Measurements from ENCODE around the gene PCK1. TPM values are rescaled to one million over a fixed set of nuclear protein-coding genes. Genes with fewer than 3 reads are reported as not detected.
A peak's percentile ranks its signal among the peaks of the same experiment; 100 is the strongest.

The PCK1 gene
- total RNA-seq, 1 donor from 2014 or later, result not detected

GRCh38 chr20:57603120-57603519, 42.2 kb downstream of the PCK1 start:
- Mint-ChIP-seq H3K9me3 (ENCODE audit: unreplicated experiment) (no peaks in the 10 kb centered on the region), H3K4me3 (ENCODE audit: unreplicated experiment) (no peak overlapping the region), H3K27me3 (ENCODE audit: unreplicated experiment) (peaks cover 4% of the 10 kb centered on the region), H3K36me3 (ENCODE audit: low read depth, unreplicated experiment) (peaks cover 2% of the 10 kb centered on the region), H3K27ac (ENCODE audit: unreplicated experiment) (peak overlapping the region; percentile 57), H3K4me1 (ENCODE audit: unreplicated experiment) (peaks cover 12% of the 10 kb centered on the region)
- DNase-seq (ENCODE audit: low spot score), result no peak
- no peak for TF ChIP-seq CTCF (IDR thresholded peaks at IDR 0.05; ENCODE audit: unreplicated experiment)

GRCh38 chr20:57605045-57605444, 44.1 kb downstream of the PCK1 start:
- H3K36me3 Mint-ChIP-seq (ENCODE audit: low read depth, unreplicated experiment), result peaks cover 2% of the 10 kb centered on the region
- no peak overlapping the region for H3K27ac Mint-ChIP-seq (ENCODE audit: unreplicated experiment)
- DNase-seq (ENCODE audit: low spot score), result no peak
- peaks cover 4% of the 10 kb centered on the region for H3K27me3 Mint-ChIP-seq (ENCODE audit: unreplicated experiment)
- no peaks in the 10 kb centered on the region for H3K9me3 Mint-ChIP-seq (ENCODE audit: unreplicated experiment)
- TF ChIP-seq CTCF (IDR thresholded peaks at IDR 0.05; ENCODE audit: unreplicated experiment), result no peak
- H3K4me3 Mint-ChIP-seq (ENCODE audit: unreplicated experiment), result no peak overlapping the region
- H3K4me1 Mint-ChIP-seq (ENCODE audit: unreplicated experiment), result peaks cover 12% of the 10 kb centered on the region

- Mint-ChIP-seq H3K27me3 (ENCODE audit: unreplicated experiment) (peaks cover 6% of the 10 kb centered on the region), H3K9me3 (ENCODE audit: unreplicated experiment) (no peaks in the 10 kb centered on the region), H3K36me3 (ENCODE audit: low read depth, unreplicated experiment) (peaks cover 2% of the 10 kb centered on the region), H3K27ac (ENCODE audit: unreplicated experiment) (no peak overlapping the region), H3K4me1 (ENCODE audit: unreplicated experiment) (peaks cover 12% of the 10 kb centered on the region), H3K4me3 (ENCODE audit: unreplicated experiment) (no peak overlapping the region)
- no peak for DNase-seq (ENCODE audit: low spot score)
- TF ChIP-seq CTCF (IDR thresholded peaks at IDR 0.05; ENCODE audit: unreplicated experiment), result no peak
These were observed 45.0 kb downstream of the PCK1 start for GRCh38 chr20:57605878-57606277.

- no peak for TF ChIP-seq CTCF (IDR thresholded peaks at IDR 0.05; ENCODE audit: unreplicated experiment)
- no peaks in the 10 kb centered on the region for H3K9me3 Mint-ChIP-seq (ENCODE audit: unreplicated experiment)
- no peak for DNase-seq (ENCODE audit: low spot score)
- H3K36me3 Mint-ChIP-seq (ENCODE audit: low read depth, unreplicated experiment), result peaks cover 2% of the 10 kb centered on the region
- H3K27ac Mint-ChIP-seq (ENCODE audit: unreplicated experiment), result no peak overlapping the region
- H3K4me3 Mint-ChIP-seq (ENCODE audit: unreplicated experiment), result no peak overlapping the region
- peaks cover 12% of the 10 kb centered on the region for H3K4me1 Mint-ChIP-seq (ENCODE audit: unreplicated experiment)
- H3K27me3 Mint-ChIP-seq (ENCODE audit: unreplicated experiment), result peaks cover 5% of the 10 kb centered on the region
These were observed 47.6 kb downstream of the PCK1 start for GRCh38 chr20:57608516-57608915.

- Mint-ChIP-seq H3K4me1 (ENCODE audit: unreplicated experiment) (peaks cover 12% of the 10 kb centered on the region), H3K27ac (ENCODE audit: unreplicated experiment) (no peak overlapping the region), H3K27me3 (ENCODE audit: unreplicated experiment) (peaks cover 5% of the 10 kb centered on the region), H3K9me3 (ENCODE audit: unreplicated experiment) (no peaks in the 10 kb centered on the region), H3K4me3 (ENCODE audit: unreplicated experiment) (no peak overlapping the region), H3K36me3 (ENCODE audit: low read depth, unreplicated experiment) (peaks cover 2% of the 10 kb centered on the region)
- no peak for DNase-seq (ENCODE audit: low spot score)
- no peak for TF ChIP-seq CTCF (IDR thresholded peaks at IDR 0.05; ENCODE audit: unreplicated experiment)
These were observed 48.4 kb downstream of the PCK1 start for GRCh38 chr20:57609086-57609841.

All from endothelial cell (in vitro differentiated cells).